Nephron (organoid): ENCODE results near the gene CYRIA.

Source experiments
- H3K27ac Mint-ChIP-seq, 3 experiments: 2 replicates each; pipeline ENCODE4 v1.8.0; 2020; ENCODE audit warnings: mixed read lengths in 3 of 3, mild to moderate bottlenecking in 2 of 3, moderate library complexity in 1 of 3
- H3K27me3 Mint-ChIP-seq: 2 replicates; pipeline ENCODE4 v1.8.0; 2021; ENCODE audit warnings: low read depth, mild to moderate bottlenecking, moderate library complexity, mixed read lengths
- H3K36me3 Mint-ChIP-seq: 2 replicates; pipeline ENCODE4 v1.8.0; 2020; ENCODE audit warnings: low read depth, mixed read lengths
- H3K4me1 Mint-ChIP-seq: 2 replicates; pipeline ENCODE4 v1.8.0; 2020; ENCODE audit warnings: mixed read lengths
- H3K4me3 Mint-ChIP-seq, 3 experiments: 2 replicates each; pipeline ENCODE4 v1.8.0; 2020; ENCODE audit warnings: mild to moderate bottlenecking in 3 of 3, mixed read lengths in 3 of 3, moderate library complexity in 2 of 3
- H3K9me3 Mint-ChIP-seq: 2 replicates; pipeline ENCODE4 v1.8.0; 2020; ENCODE audit warnings: mixed read lengths
- CTCF ChIP-seq, 3 experiments: fragments of 200-600 bp; sonication (generic); IDR thresholded peaks; one replicate each; pipeline ENCODE4 v1.5.0; 2021; ENCODE audit warnings: antibody characterized with exemption in 3 of 3; ENCODE audit not compliant: unreplicated experiment in 3 of 3

Gene CYRIA

GRCh38 chr2:16685340-16685715, 19.7 kb upstream of the CYRIA start:
- Mint-ChIP-seq H3K4me3 (no peak overlapping the region), H3K4me1 (no peaks in the 10 kb centered on the region), H3K27ac (no peak overlapping the region), H3K9me3 (peaks cover 3% of the 10 kb centered on the region), H3K27me3 (no peaks in the 10 kb centered on the region), H3K36me3 (no peaks in the 10 kb centered on the region)
- TF ChIP-seq CTCF (IDR thresholded peaks at IDR 0.05; ENCODE audit: unreplicated experiment in 3 of 3), result no peak

GRCh38 chr2:16684676-16685339, 19.2 kb upstream of the CYRIA start:
- H3K27me3 Mint-ChIP-seq, result no peaks in the 10 kb centered on the region
- H3K4me3 Mint-ChIP-seq, result no peak overlapping the region
- no peaks in the 10 kb centered on the region for H3K4me1 Mint-ChIP-seq
- no peak overlapping the region for H3K27ac Mint-ChIP-seq
- no peak for TF ChIP-seq CTCF (IDR thresholded peaks at IDR 0.05; ENCODE audit: unreplicated experiment in 3 of 3)
- H3K9me3 Mint-ChIP-seq, result peaks cover 3% of the 10 kb centered on the region
- no peaks in the 10 kb centered on the region for H3K36me3 Mint-ChIP-seq

GRCh38 chr2:16683576-16683975, 17.9 kb upstream of the CYRIA start:
- Mint-ChIP-seq H3K27ac (no peak overlapping the region), H3K4me1 (no peaks in the 10 kb centered on the region), H3K36me3 (no peaks in the 10 kb centered on the region), H3K4me3 (no peak overlapping the region), H3K27me3 (no peaks in the 10 kb centered on the region), H3K9me3 (peaks cover 3% of the 10 kb centered on the region)
- TF ChIP-seq CTCF (IDR thresholded peaks at IDR 0.05; ENCODE audit: unreplicated experiment in 3 of 3), result no peak

- Mint-ChIP-seq H3K4me1 (no peaks in the 10 kb centered on the region), H3K9me3 (peaks cover 8% of the 10 kb centered on the region), H3K4me3 (no peak overlapping the region), H3K27ac (no peak overlapping the region), H3K27me3 (no peaks in the 10 kb centered on the region), H3K36me3 (no peaks in the 10 kb centered on the region)
- no peak for TF ChIP-seq CTCF (IDR thresholded peaks at IDR 0.05; ENCODE audit: unreplicated experiment in 3 of 3)
Observed at GRCh38 chr2:16682431-16683118, 16.9 kb upstream of the CYRIA start.

GRCh38 chr2:16680781-16681180, 15.1 kb upstream of the CYRIA start:
- H3K4me3 Mint-ChIP-seq, result no peak overlapping the region
- H3K27ac Mint-ChIP-seq, result no peak overlapping the region
- no peaks in the 10 kb centered on the region for H3K4me1 Mint-ChIP-seq
- no peaks in the 10 kb centered on the region for H3K36me3 Mint-ChIP-seq
- H3K9me3 Mint-ChIP-seq, result peaks cover 8% of the 10 kb centered on the region
- TF ChIP-seq CTCF (IDR thresholded peaks at IDR 0.05; ENCODE audit: unreplicated experiment in 3 of 3), result no peak
- H3K27me3 Mint-ChIP-seq, result peaks cover 4% of the 10 kb centered on the region

GRCh38 chr2:16680304-16680703, 14.7 kb upstream of the CYRIA start:
- no peak for TF ChIP-seq CTCF (IDR thresholded peaks at IDR 0.05; ENCODE audit: unreplicated experiment in 3 of 3)
- H3K9me3 Mint-ChIP-seq, result peaks cover 8% of the 10 kb centered on the region
- no peaks in the 10 kb centered on the region for H3K36me3 Mint-ChIP-seq
- H3K4me3 Mint-ChIP-seq, result no peak overlapping the region
- H3K27ac Mint-ChIP-seq, result no peak overlapping the region
- H3K27me3 Mint-ChIP-seq, result peaks cover 4% of the 10 kb centered on the region
- H3K4me1 Mint-ChIP-seq, result no peaks in the 10 kb centered on the region
